KG1 (cell line): ENCODE results near the gene HRH4.

Experiments used
- DNase-seq: peaks from one replicate; lab custom pipeline; 2025; lab: John Stamatoyannopoulos, UW

The HRH4 gene, protein sequence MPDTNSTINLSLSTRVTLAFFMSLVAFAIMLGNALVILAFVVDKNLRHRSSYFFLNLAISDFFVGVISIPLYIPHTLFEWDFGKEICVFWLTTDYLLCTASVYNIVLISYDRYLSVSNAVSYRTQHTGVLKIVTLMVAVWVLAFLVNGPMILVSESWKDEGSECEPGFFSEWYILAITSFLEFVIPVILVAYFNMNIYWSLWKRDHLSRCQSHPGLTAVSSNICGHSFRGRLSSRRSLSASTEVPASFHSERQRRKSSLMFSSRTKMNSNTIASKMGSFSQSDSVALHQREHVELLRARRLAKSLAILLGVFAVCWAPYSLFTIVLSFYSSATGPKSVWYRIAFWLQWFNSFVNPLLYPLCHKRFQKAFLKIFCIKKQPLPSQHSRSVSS

GRCh38 chr18:24460388-24460787 is at the start of gene HRH4:
Gene HRH4, plus strand, starts transcription at chr18:24460637. Its CDS starts 92 bp downstream, at chr18:24460729.
- no peak for DNase-seq

GRCh38 chr18:24413148-24413547 is 47.3 kb upstream of the HRH4 start:
- DNase-seq: no peak

DNA sequence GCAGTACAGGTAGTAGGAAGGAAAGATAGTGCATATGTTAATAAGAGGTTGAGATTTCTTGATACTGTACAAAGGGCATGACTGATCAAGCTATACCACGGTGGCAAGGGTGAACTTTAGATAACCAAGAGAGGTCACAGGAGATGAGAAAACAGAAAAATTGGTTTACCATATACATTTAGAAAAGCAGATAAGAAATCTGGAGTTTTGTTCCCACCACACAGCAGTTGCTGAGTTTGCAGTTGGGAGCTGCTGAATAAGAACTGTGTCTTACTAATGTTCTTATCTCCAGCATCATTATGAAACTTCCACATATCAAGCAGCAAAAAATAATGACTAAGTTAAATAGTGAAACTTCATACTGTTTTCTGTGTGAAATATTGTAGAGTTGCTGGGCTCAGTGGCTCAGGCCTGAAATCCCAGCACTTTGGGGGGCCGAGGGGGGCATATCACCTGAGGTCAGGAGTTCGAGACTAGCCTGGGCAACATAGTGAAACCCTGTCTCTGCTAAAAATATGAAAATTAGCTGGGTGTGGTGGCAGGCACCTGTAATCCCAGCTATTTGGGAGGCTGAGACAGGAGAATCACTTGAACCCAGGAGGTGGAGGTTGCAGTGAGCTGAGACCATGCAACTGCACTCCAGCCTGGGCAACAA is 46.0 kb upstream of the HRH4 start:
- no peak for DNase-seq

DNA sequence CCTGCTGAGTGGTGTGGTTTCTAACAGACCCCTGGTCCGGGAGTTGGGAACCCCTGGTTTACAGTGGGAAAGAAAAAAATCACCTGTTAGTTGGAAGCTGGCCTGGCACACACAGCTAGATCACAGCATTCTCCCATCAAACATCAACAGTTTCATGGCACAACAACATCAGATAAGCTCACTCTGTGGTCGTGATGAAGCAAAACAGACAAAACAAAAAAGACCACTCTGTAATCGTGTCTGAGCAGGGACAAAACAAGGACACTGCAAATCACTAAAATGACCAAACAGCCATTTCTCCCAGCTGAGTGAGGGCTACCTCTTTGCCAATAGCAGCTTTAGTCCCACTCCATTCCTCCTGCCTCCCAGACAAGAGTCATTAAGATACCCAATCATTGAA is 43.0 kb upstream of the HRH4 start:
- DNase-seq: no peak

DNA sequence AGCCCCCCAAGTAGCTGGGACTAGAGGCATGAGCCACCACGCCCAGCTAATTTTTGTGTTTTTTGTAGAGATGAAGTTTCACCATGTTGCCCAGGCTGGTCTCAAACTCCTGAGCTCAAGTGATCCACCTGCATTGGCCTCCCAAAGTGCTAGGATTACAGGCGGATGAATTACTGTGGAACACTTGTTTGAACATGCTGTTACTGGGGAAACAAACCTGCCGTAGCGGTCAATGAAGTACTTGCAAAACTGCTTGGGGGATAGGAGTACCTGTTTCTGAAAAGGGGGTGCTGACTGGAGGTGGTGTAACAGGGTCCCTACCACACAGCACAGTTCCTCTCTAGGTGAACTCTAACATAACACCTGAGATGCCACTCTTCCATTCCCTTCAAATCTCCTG is 39.9 kb upstream of the HRH4 start:
- no peak for DNase-seq

DNA sequence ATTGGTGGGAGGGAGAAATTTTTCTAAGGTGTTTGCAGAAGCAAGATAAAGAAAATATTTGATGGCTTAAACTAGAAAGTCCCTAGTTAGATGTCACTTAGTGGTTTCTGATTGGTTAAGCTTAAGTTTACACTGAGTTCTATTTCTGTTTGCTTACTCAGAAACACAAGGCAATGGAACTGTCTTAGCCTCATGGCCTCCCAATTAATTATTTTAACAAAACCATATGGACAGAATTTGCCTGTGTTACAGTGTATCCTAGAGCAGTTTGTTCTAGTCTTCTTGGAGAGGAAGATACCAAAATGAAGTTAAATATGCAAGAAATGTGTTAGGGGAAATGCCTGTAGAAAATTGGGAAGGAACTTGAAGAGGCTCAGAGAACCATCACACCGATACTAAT is 38.6 kb upstream of the HRH4 start:
- no peak for DNase-seq

DNA sequence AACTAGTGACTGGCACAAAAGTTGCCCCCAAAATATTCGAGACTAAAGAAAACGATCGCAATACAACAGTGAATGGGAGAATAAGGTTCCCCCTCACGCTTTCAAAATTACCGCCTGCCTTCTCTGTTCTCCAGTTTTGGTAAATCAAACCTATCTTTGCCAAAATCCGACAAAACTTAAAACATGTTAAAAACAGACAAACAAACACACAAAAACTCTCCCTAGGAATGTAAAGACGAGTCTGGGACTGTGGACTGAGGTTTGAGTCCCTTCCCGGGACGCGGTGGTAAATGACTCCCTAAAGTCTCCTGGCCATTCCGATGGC is 34.4 kb upstream of the HRH4 start:
- no peak for DNase-seq

GRCh38 chr18:24426398-24427294 is 33.8 kb upstream of the HRH4 start, which contains the start of gene IMPACT:
Gene IMPACT, plus strand, starts transcription at chr18:24426670. Its CDS starts 87 bp downstream, at chr18:24426757.
- DNase-seq: peak; percentile 84

GRCh38 chr18:24427484-24427883 is 33.0 kb upstream of the HRH4 start:
- DNase-seq: no peak

GRCh38 chr18:24428709-24429108 is 31.7 kb upstream of the HRH4 start:
- no peak for DNase-seq

DNA sequence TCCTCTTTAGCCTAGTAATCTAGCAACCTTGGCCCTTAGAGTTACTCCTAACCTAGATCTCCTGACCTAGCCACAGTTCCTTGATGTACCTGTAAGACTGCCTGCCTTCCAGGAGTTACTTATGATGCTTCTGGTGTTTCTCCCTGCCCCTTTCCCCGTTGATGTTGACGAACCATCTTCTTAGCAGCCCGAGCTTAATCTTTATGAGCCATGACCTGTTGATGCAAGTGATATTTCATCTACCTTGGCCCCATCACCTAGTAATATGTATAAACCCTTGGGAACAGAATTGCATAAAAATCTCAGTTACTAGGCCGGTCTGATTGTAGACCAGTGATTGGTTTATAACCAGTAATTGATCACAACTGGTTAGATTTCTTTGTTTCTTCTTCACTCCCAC is 31.2 kb upstream of the HRH4 start:
- DNase-seq: no peak

- no peak for DNase-seq
Measured at GRCh38 chr18:24432618-24433017, 27.8 kb upstream of the HRH4 start.

- no peak for DNase-seq
Measured at GRCh38 chr18:24436939-24437338, 23.5 kb upstream of the HRH4 start.

- peak; percentile 47 for DNase-seq
Measured at GRCh38 chr18:24443870-24444269, 16.6 kb upstream of the HRH4 start.

DNA sequence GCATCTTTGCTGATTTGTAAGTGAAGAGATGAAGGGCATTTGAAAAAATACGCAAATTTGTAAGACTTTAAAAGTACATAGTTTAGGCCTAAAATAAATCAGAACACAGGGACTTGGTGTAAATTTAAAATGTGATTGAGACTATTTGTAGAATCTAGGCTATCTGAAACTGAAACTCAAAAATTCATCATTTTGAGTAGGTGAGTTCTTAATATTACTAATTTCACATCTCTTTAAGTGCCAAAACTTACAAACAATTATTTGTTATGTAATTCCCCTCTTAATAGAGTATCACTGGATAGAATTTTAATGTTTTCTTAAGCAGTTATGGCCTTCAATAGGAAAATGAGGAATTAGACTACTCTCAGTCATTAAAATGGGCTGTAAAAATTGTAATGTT is 14.0 kb upstream of the HRH4 start:
- no peak for DNase-seq

- no peak for DNase-seq
Measured at GRCh38 chr18:24446953-24447538, 13.4 kb upstream of the HRH4 start.

DNA sequence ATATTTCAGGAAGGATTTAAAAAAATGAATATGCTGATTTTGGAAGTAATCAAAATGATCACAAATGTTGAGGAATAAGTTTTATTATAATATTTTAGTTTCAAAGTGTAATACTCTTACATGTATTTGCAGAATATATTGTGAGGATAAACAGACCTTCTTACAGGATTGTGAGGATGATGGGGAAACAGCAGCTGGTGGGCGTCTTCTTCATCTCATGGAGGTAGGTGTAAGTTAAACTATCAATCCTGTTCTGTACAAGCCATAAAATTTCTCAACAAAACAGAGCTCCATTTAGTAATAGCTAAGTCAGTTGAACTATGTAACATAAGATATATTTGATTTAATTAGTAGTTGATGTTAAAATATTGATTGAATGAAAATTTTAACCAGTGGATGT is 12.5 kb upstream of the HRH4 start:
- no peak for DNase-seq

DNA sequence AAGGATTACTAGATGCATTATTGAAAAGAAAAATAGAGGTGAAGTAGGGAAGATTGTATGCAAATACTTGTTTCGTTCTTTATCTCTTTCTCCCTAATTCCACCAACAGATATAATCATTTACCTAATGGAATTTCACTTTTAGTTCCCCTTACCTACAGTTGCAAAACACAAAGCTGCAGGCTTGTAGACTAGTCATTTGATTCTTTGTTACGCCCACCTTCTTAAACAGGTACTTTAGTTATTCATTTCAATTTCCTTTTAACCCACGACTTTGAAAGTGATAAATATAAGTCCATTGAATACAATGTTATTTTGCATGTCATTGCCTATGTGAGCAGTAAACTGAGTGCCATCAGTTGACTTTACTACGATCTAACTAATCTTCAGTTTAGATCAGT is 3.9 kb upstream of the HRH4 start:
- no peak for DNase-seq

DNA sequence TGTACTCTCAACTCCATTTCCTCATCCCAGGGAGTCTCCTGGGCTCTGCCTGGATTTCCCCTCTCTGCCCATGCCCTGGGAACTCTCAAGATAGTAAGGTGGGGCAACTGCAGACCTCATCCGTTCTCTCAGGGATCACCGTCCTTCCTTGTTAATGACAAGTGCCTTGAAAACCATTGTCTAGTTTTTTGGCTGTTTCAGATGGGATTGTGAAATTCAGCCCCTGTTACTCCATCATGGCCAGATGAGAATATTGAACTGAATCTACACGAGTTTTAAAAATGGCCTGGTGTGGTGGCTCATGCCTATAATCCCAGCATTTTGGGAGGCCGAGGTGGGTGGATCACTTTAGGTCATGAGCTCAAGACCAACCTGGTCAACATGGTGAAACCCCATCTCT is 665 bp upstream of the HRH4 start:
- DNase-seq: no peak

DNA sequence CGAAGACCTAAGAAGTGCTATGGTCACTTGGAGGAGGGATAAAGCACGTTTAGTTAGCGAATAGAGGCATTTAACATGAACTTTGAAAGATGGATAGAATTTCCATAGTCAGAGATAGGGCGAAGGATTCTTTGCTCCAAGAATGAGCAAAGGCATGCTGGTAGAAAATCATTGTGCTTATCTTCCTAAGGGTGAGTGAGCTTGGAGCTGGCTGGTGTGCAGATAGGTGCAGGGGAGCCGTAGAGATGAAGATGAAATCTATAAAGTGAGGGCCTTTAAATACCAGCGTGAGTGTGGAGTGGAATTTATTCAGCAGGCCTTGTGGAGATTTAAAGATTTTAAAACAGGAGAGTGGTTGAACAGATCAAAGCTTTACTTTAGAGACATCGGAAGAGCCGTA is 1.6 kb downstream of the HRH4 start:
- no peak for DNase-seq

DNA sequence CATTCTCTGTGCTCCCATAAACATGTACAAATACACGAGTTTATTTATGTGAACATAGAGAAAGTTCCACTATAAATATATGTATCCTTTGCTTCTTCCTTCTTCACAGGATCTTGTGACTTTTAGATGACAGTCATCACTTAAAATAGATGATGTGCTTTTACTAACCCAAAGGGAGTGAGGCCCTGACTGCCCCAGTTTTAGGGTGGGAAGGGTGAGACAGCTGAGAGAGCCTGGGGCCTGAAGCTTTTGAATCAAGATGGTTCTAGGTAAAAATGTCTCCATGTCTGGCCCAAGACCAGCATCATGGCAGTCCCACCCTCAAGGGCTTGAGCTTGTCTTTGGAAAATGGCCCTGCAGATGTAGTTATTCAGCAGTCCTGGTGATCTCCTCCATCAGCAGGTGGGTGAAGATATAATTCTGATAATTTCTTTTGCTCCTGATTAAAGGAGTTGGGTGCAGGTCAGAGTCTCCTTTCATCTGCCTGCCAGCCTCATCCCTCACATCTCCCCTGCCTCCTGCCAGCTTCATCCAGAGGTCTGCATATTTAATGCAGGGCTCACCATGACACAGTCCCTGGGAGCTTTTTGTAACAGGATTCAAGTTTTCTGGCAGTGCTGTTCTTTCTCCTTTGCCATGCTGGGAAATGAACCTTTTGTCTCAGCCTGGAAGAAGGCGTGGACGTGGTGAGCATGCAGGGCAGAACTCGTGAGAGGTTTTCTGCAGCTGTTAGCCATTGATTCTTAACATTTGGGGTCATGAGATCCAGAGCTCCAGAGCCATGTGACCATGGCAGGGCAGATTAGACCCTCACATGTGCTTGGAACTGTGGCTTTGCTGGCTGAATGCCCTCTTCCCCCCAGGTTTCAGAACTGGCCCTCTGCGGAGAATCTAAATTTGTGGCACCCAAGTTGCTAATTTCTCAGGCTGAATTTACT is 2.7 kb downstream of the HRH4 start:
- DNase-seq: no peak
